H54 (cell line): Measurements from ENCODE around the gene DVL2.

Source experiments
- DNase-seq: peaks from one replicate; pipeline ENCODE4 v3.0.0; 2011; ENCODE audit warnings: low spot score, mixed read lengths; ENCODE audit not compliant: insufficient read length
- FAIRE-seq: peaks from 3 replicates; lab custom pipeline; 2011; peaks lifted over from hg19 to GRCh38; lab: Jason Lieb, UNC
- POLR2A ChIP-seq: IDR thresholded peaks from 2 replicates; pipeline ENCODE4 v1.6.1; 2011; ENCODE audit warnings: low read depth, mild to moderate bottlenecking, low read length

DVL2 gene

GRCh38 chr17:7237266-7237760 lies 3.0 kb upstream of the DVL2 start:
- FAIRE-seq = no peak

GRCh38 chr17:7236808-7237207 lies 2.5 kb upstream of the DVL2 start:
- no peak for TF ChIP-seq POLR2A
- FAIRE-seq (no peak), DNase-seq (no peak)

More at GRCh38 chr17:7237266-7237760, 3.0 kb upstream of the DVL2 start:
- no peak for TF ChIP-seq POLR2A
- no peak for DNase-seq

- FAIRE-seq (no peak), DNase-seq (no peak)
- TF ChIP-seq POLR2A = no peak
Observed at GRCh38 chr17:7235693-7236665, 1.7 kb upstream of the DVL2 start.

GRCh38 chr17:7233701-7234082 lies 625 bp downstream of the DVL2 start:
- DNase-seq = no peak

GRCh38 chr17:7232114-7232513 lies 2.2 kb downstream of the DVL2 start:
- no peak for TF ChIP-seq POLR2A
- no peak for FAIRE-seq
- no peak for DNase-seq

More at GRCh38 chr17:7233701-7234082, 625 bp downstream of the DVL2 start:
- no peak for TF ChIP-seq POLR2A
- FAIRE-seq = no peak

- no peak for FAIRE-seq
- TF ChIP-seq POLR2A = no peak
- DNase-seq = no peak
Observed at GRCh38 chr17:7229504-7229903, 4.8 kb downstream of the DVL2 start.

- no peak for TF ChIP-seq POLR2A
- no peak for FAIRE-seq
- no peak for DNase-seq
Observed at GRCh38 chr17:7228920-7229319, 5.4 kb downstream of the DVL2 start.

GRCh38 chr17:7226721-7227710 lies 7.3 kb downstream of the DVL2 start:
- no peak for TF ChIP-seq POLR2A
- DNase-seq (no peak), FAIRE-seq (no peak)

GRCh38 chr17:7225711-7226331 lies 8.5 kb downstream of the DVL2 start:
- DNase-seq (no peak), FAIRE-seq (no peak)
- no peak for TF ChIP-seq POLR2A

GRCh38 chr17:7224661-7225111 lies 9.6 kb downstream of the DVL2 start:
- DNase-seq (no peak), FAIRE-seq (no peak)
- no peak for TF ChIP-seq POLR2A

- no peak for FAIRE-seq
- TF ChIP-seq POLR2A = no peak
- no peak for DNase-seq
Observed at GRCh38 chr17:7224110-7224509, 10.2 kb downstream of the DVL2 start.

GRCh38 chr17:7223375-7223774 lies 10.9 kb downstream of the DVL2 start:
- no peak for FAIRE-seq
- no peak for DNase-seq
- TF ChIP-seq POLR2A = no peak

- DNase-seq (no peak), FAIRE-seq (no peak)
- TF ChIP-seq POLR2A = no peak
Observed at GRCh38 chr17:7222972-7223292, 11.4 kb downstream of the DVL2 start.
